Uterus (tissue), 2 donors: ENCODE data around the gene PCYOX1L.

Source experiments
- CTCF ChIP-seq, 4 experiments: fragments of 200-600 bp in 2 of 4; fragments of 450-650 bp in 2 of 4; sonication (generic) in 2 of 4; IDR thresholded peaks; one replicate each; pipeline ENCODE4 v1.5.1; 2016 to 2019; ENCODE audit warnings: antibody characterized with exemption in 4 of 4, mild to moderate bottlenecking in 2 of 4, moderate library complexity in 1 of 4
- POLR2A ChIP-seq, 2 donors: fragments of 450-650 bp; IDR thresholded peaks; one replicate each; pipeline ENCODE4 v1.6.1; 2016; ENCODE audit warnings: antibody characterized with exemption in 2 of 2, mild to moderate bottlenecking in 1 of 2, moderate library complexity in 1 of 2

DNA sequence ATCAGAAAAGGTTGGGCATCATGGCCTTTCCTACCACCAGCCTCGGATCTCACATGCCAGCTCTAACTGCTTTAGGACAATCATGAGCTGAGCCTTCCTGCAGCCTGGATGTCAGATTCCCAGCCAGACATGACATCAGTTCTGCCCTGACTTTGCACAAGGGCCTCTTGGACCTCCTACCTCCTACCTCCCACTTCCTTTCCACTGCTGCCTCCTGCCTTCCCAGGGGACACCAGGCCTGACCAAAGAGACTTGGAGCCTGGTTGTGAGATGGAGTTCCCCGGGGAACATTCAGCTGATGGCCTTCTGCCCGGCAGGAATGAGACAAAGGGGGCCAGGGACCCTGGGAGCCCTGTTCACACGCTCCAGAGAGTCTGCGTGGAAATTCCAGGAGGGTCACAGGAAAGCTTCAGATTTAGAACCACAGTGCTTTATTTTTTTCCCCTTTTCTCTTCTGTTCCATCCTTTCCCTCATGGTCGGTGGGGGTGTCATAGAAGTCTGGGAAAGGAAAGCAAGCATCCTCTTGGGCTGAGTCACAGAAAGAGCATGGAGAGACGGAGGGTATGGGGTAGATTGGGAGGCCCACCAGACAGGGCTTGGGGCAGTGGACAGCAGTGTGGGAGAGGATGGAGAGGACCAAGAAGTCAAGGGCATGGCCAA, 56.7 kb downstream of the PCYOX1L start:
- TF ChIP-seq CTCF (IDR thresholded peaks at IDR 0.05): no peak
- TF ChIP-seq POLR2A (IDR thresholded peaks at IDR 0.05): peak in 1 of 2 donors; percentile 19
